MM.1S (cell line): ENCODE measurements around the gene SMR3B.

Source experiments
- DNase-seq: peaks from one replicate; pipeline ENCODE4 v3.0.0-alpha.2; 2015
- H2AFZ ChIP-seq: fragments of 300-600 bp; sonication (generic); 2 replicates; pipeline ENCODE4 v1.6.0; 2016; ENCODE audit warnings: antibody characterized with exemption, low read length
- H3F3A ChIP-seq: fragments of 300-600 bp; sonication (generic); 2 replicates; pipeline ENCODE4 v1.6.1; 2016; ENCODE audit warnings: mild to moderate bottlenecking, antibody characterized with exemption, low read length, moderate library complexity, mixed read lengths; ENCODE audit not compliant: insufficient read depth
- H3K27ac ChIP-seq: fragments of 300-600 bp; sonication (generic); 2 replicates; pipeline ENCODE4 v1.5.1; 2016; ENCODE audit warnings: mild to moderate bottlenecking, low read length
- H3K27me3 ChIP-seq: fragments of 300-600 bp; sonication (generic); replicated peaks from 2 replicates; pipeline ENCODE4 v1.6.0; 2016; ENCODE audit warnings: low read length; ENCODE audit not compliant: insufficient read depth
- H3K36me3 ChIP-seq: fragments of 300-600 bp; sonication (generic); replicated peaks from 2 replicates; pipeline ENCODE4 v1.6.1; 2016; ENCODE audit warnings: mild to moderate bottlenecking, low read length, mixed read lengths; ENCODE audit not compliant: insufficient read depth
- H3K4me1 ChIP-seq: fragments of 300-600 bp; sonication (generic); 2 replicates; pipeline ENCODE4 v1.6.1; 2016; ENCODE audit warnings: low read length, mixed read lengths
- H3K4me2 ChIP-seq: fragments of 300-600 bp; sonication (generic); 2 replicates; pipeline ENCODE4 v1.6.0; 2016; ENCODE audit warnings: low read depth, low read length
- H3K4me3 ChIP-seq: fragments of 300-600 bp; sonication (generic); 2 replicates; pipeline ENCODE4 v1.5.1; 2016; ENCODE audit warnings: low read length, mixed read lengths
- H3K79me2 ChIP-seq: fragments of 300-600 bp; sonication (generic); 2 replicates; pipeline ENCODE4 v1.6.1; 2016; ENCODE audit warnings: mixed run types, low read length, mixed read lengths
- H3K9ac ChIP-seq: fragments of 300-600 bp; sonication (generic); 2 replicates; pipeline ENCODE4 v1.6.1; 2016; ENCODE audit warnings: low read length, mixed read lengths
- H3K9me2 ChIP-seq: fragments of 300-600 bp; sonication (generic); replicated peaks from 2 replicates; pipeline ENCODE4 v1.6.1; 2016; ENCODE audit warnings: mild to moderate bottlenecking, low read length, mixed read lengths; ENCODE audit not compliant: insufficient read depth
- H3K9me3 ChIP-seq: fragments of 300-600 bp; sonication (generic); replicated peaks from 2 replicates; pipeline ENCODE4 v1.6.1; 2016; ENCODE audit warnings: mild to moderate bottlenecking, low read length, mixed read lengths; ENCODE audit not compliant: insufficient read depth
- H4K20me1 ChIP-seq: fragments of 300-600 bp; sonication (generic); 2 replicates; pipeline ENCODE4 v1.6.1; 2016; ENCODE audit warnings: mild to moderate bottlenecking, low read length, moderate library complexity, mixed read lengths; ENCODE audit not compliant: insufficient read depth
- CTCF ChIP-seq: fragments of 300-600 bp; sonication (generic); IDR thresholded peaks from 2 replicates; pipeline ENCODE4 v1.5.1; 2016; ENCODE audit warnings: antibody characterized with exemption, low read length, mixed read lengths
- EZH2 ChIP-seq: fragments of 300-600 bp; sonication (generic); optimal IDR thresholded peaks from 2 replicates; pipeline ENCODE3; 2017; ENCODE audit warnings: low read depth, mild to moderate bottlenecking, antibody characterized with exemption, low read length, mixed read lengths
- EZH2phosphoT487 ChIP-seq: fragments of 300-600 bp; sonication (generic); IDR thresholded peaks from 2 replicates; pipeline ENCODE4 v1.6.1; 2018; ENCODE audit warnings: antibody characterized with exemption, low read length

Gene SMR3B

DNA sequence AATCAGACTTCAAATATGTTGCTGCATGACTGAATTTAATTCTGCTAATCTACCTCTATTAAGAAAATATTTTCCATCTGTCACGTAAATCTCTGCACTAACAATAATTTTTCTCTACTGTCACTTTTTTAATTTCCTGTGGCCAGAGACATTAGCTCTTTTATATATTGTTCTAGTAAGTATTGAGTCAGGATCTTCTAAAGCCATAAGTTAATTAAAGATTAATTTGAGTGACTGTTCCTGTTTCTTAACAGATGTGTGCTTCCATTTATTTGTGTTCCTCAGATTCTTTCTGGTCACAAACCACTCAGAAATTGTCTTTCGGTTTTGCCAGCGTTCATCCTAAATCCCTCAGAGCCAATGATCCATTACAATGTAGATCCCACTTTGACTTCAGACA, 2.4 kb upstream of the SMR3B start:
- no peak overlapping the region for H3K4me3 ChIP-seq
- no peak overlapping the region for H2AFZ ChIP-seq
- H3K9ac ChIP-seq: no peak overlapping the region
- H3K4me1 ChIP-seq: no peaks in the 10 kb centered on the region
- no peaks in the 10 kb centered on the region for H3K9me3 ChIP-seq
- no peaks in the 10 kb centered on the region for H4K20me1 ChIP-seq
- H3K79me2 ChIP-seq: no peaks in the 10 kb centered on the region
- no peaks in the 10 kb centered on the region for H3K36me3 ChIP-seq
- no peaks in the 10 kb centered on the region for H3K27me3 ChIP-seq
- DNase-seq: no peak
- H3K27ac ChIP-seq: no peak overlapping the region
- no peak overlapping the region for H3K4me2 ChIP-seq
- no peak for TF ChIP-seq EZH2
- no peak for TF ChIP-seq EZH2phosphoT487
- no peak for TF ChIP-seq CTCF
- H3K9me2 ChIP-seq: no peaks in the 10 kb centered on the region
- no peaks in the 10 kb centered on the region for H3F3A ChIP-seq

DNA sequence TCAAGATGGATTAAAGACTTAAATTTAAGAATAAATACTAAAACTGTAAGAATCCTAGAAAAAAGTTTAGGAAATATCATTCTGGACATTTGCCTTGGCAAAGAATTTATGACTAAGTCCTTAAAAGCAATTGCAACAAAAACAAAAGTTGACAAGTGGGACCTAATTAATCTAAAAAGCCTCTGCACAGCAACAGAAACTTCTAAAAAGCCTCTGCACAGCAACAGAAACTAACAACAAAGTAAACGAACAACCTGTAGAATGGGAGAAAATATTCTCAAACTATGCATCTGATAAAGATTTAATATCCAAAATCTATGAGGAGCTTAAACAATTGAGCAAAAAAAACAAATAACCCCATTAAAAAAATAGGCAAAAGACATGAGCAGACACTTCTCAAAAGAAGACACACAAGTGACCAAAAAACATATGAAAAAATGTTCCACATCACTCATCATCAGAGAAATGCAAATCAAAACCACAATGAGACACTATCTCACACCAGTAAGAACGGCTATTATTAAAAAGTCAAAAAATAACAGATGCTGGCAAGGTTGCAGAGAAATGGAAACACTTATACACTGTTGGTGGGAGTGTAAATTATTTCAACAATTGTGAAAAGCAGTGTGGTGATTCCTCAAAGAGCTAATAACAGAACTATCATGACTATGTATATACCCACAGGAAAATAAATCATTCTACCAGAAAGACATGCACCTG, 9.3 kb downstream of the SMR3B start:
- Histone ChIP-seq H3K36me3 (no peaks in the 10 kb centered on the region), H3K4me1 (peaks cover 15% of the 10 kb centered on the region), H3K4me3 (peak overlapping the region; percentile 26), H3K27me3 (no peaks in the 10 kb centered on the region), H4K20me1 (no peaks in the 10 kb centered on the region), H2AFZ (no peak overlapping the region), H3K79me2 (no peaks in the 10 kb centered on the region), H3K9me2 (no peaks in the 10 kb centered on the region), H3K4me2 (peak overlapping the region; percentile 57), H3F3A (peaks cover 12% of the 10 kb centered on the region), H3K27ac (peak overlapping the region; percentile 69; the same call in 1 of the 2 replicates), H3K9ac (peak overlapping the region; percentile 27; the same call in 1 of the 2 replicates), H3K9me3 (no peaks in the 10 kb centered on the region)
- TF ChIP-seq CTCF: no peak
- TF ChIP-seq EZH2phosphoT487: no peak
- TF ChIP-seq EZH2: no peak
- peak; percentile 63 for DNase-seq

- no peaks in the 10 kb centered on the region for H3K9me2 ChIP-seq
- H3K79me2 ChIP-seq: no peaks in the 10 kb centered on the region
- H3K27me3 ChIP-seq: no peaks in the 10 kb centered on the region
- H3K9me3 ChIP-seq: no peaks in the 10 kb centered on the region
- no peak within 1 kb of the TSS for H2AFZ ChIP-seq
- peaks cover 14% of the 10 kb centered on the region for H3K4me1 ChIP-seq
- no peak for TF ChIP-seq EZH2
- no peak for TF ChIP-seq CTCF
- TF ChIP-seq EZH2phosphoT487: no peak
- no peaks in the 10 kb centered on the region for H4K20me1 ChIP-seq
- H3K36me3 ChIP-seq: no peaks in the 10 kb centered on the region
- no peak for DNase-seq
- no peak within 1 kb of the TSS for H3K27ac ChIP-seq
- no peak within 1 kb of the TSS for H3K4me2 ChIP-seq
- no peak within 1 kb of the TSS for H3K9ac ChIP-seq
- no peak within 1 kb of the TSS for H3K4me3 ChIP-seq
- H3F3A ChIP-seq: no peaks in the 10 kb centered on the region
These were observed 14.6 kb downstream of the SMR3B start, which contains the start of gene OPRPN for GRCh38 chr4:70397580-70397979. TSS of gene OPRPN (plus strand) at chr4:70397940. CDS start at chr4:70399286, 1,346 bp downstream.
